Calu3 (cell line): Measurements from ENCODE around the gene SCOC. TPM values are rescaled to one million over a fixed set of nuclear protein-coding genes. Genes with fewer than 3 reads are reported as not detected.

ENCODE experiments used
- Bru-seq: library from RNA; stranded (reverse); fragments of 400-500 nt; gene quantifications from one replicate; lab custom pipeline; 2021; lab: Mats Ljungman, UMichigan
- BruChase-seq, 2 experiments: library from RNA; stranded (reverse); fragments of 400-500 nt; gene quantifications; one replicate each; lab custom pipeline; 2021; lab: Mats Ljungman, UMichigan
- BruUV-seq: library from RNA; stranded (reverse); fragments of 400-500 nt; replicated peaks from 2 replicates; lab custom pipeline; 2021; lab: Mats Ljungman, UMichigan
- CTCF ChIA-PET: fragments of 300-600 bp; sonication (Branson Sonifier 250); formaldehyde crosslinking; loops from one replicate; lab custom pipeline; 2022; ENCODE audit warnings: antibody characterized with exemption; lab: Charles Lee
- DNase-seq: peaks from one replicate; pipeline ENCODE4 v3.0.0; 2022
- H3K27ac Mint-ChIP-seq: one replicate; pipeline ENCODE4 v1.8.0; 2022; ENCODE audit warnings: mixed read lengths; ENCODE audit not compliant: unreplicated experiment
- H3K27me3 Mint-ChIP-seq: one replicate; pipeline ENCODE4 v1.8.0; 2022; ENCODE audit warnings: mixed read lengths; ENCODE audit not compliant: unreplicated experiment
- H3K36me3 Mint-ChIP-seq: one replicate; pipeline ENCODE4 v1.8.0; 2022; ENCODE audit warnings: mild to moderate bottlenecking, moderate library complexity, mixed read lengths; ENCODE audit not compliant: insufficient read depth, unreplicated experiment
- H3K4me1 Mint-ChIP-seq: one replicate; pipeline ENCODE4 v1.8.0; 2022; ENCODE audit warnings: mild to moderate bottlenecking, low read depth, mixed read lengths; ENCODE audit not compliant: unreplicated experiment
- H3K4me3 Mint-ChIP-seq: one replicate; pipeline ENCODE4 v1.8.0; 2022; ENCODE audit warnings: mild to moderate bottlenecking, low read depth, moderate library complexity, mixed read lengths; ENCODE audit not compliant: unreplicated experiment
- H3K9me3 Mint-ChIP-seq: one replicate; pipeline ENCODE4 v1.8.0; 2022; ENCODE audit warnings: low read depth, mixed read lengths; ENCODE audit not compliant: unreplicated experiment
- intact Hi-C: fragments of 100-400 bp; cut with micrococcal nuclease; formaldehyde crosslinking; loops from one replicate; pipeline ENCODE4 v1.10.0; 2022; ENCODE audit not compliant: unreplicated experiment
- long read RNA-seq: library from polyadenylated mRNA; stranded (forward); transcript quantifications from one replicate; pipeline ENCODE4 v2.0.0, GENCODE V29; 2022
- total RNA-seq: library from RNA; stranded (reverse); gene quantifications from 2 replicates; pipeline ENCODE4 v1.2.3, GENCODE V29; 2022
- TF ChIP-seq, protein P1 (sequence below): fragments of 200-600 bp; IDR thresholded peaks from one replicate; pipeline ENCODE4 v1.8.0; 2022; ENCODE audit warnings: antibody characterized with exemption; ENCODE audit not compliant: unreplicated experiment

The SCOC gene
- total RNA-seq (59.4 and 70.1 TPM in 2 replicates), Bru-seq, nascent RNA (percentile 68 among the genes with signal in this experiment), BruChase-seq, experiment 1, labeled RNA remaining after a 6-hour chase (percentile 67 among the genes with signal in this experiment), BruChase-seq, experiment 2, labeled RNA remaining after a 2-hour chase (percentile 55 among the genes with signal in this experiment)
- long read RNA-seq, transcript SCOC-211 (4 exons, 1,959 nt), result minor isoform, 28 of 121 reads
- long read RNA-seq, transcript SCOC-203 (4 exons, 1,999 nt), result major isoform, 53 of 121 reads
- long read RNA-seq, partial matches to known transcripts, result 1 of 121 reads
- long read RNA-seq, other reads (novel, unspliced or antisense), result 38 of 121 reads

DNA sequence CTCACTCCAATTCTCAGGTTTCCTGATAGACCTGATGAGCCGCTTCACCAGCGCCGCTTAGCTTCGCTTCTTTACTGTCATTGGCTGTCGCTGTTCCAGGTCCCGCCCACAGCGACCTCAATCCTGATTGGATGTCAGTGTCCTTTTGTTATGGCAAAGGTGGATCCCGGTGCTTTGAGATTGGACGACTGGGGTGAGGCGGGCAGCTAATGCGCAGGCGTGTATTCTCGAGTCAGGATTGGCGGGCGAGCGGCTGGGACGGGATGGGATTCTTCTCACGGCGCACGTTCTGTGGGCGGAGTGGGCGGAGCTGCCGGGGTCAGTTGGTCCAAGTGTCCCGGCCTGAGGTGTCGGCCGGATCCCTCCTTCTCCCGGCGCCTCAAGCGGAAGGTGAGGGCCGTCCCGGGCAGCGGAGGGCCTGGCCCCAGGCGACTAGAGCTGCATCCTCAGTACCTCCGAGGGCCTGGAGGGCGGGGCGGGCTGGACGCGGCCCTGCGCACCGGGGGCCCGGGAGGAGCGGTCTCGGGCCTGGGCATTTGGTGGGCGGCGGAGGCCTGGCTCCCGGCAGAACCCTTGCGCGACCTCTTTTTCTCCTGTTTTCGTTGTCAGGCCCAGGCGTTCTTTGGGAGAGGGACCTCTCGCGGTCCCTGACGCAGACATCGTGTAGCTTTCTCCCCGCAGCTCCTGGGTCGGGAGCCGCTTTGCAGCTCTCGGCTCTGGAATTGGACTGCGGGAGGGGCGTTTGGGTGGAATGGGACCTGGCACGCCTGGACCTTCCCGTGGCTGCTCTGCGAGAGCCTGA is at the start of gene SCOC:
TSS of gene SCOC (plus strand) at position 319 of the 802 bp plus-strand sequence. CDS start 5,525 bp downstream, outside the sequence.
- intact Hi-C loops, result loop anchor here (10.0 kb wide), 3 partner anchors 151 to 1611 kb away; partner anchors contain the start of gene ELMOD2
- CTCF ChIA-PET, result interaction anchor here (0.6 to 2.9 kb wide), 6 partner anchors 14 to 708 kb away, joined by 3 to 17 read pairs (median 5); no protein-coding TSS in a partner anchor
- Mint-ChIP-seq H3K27me3 (no peaks in the 10 kb centered on the region), H3K36me3 (no peaks in the 10 kb centered on the region), H3K9me3 (no peaks in the 10 kb centered on the region), H3K27ac (no peak within 1 kb of the TSS), H3K4me1 (peaks cover 23% of the 10 kb centered on the region), H3K4me3 (no peak within 1 kb of the TSS)
- TF ChIP-seq, protein P1, sequence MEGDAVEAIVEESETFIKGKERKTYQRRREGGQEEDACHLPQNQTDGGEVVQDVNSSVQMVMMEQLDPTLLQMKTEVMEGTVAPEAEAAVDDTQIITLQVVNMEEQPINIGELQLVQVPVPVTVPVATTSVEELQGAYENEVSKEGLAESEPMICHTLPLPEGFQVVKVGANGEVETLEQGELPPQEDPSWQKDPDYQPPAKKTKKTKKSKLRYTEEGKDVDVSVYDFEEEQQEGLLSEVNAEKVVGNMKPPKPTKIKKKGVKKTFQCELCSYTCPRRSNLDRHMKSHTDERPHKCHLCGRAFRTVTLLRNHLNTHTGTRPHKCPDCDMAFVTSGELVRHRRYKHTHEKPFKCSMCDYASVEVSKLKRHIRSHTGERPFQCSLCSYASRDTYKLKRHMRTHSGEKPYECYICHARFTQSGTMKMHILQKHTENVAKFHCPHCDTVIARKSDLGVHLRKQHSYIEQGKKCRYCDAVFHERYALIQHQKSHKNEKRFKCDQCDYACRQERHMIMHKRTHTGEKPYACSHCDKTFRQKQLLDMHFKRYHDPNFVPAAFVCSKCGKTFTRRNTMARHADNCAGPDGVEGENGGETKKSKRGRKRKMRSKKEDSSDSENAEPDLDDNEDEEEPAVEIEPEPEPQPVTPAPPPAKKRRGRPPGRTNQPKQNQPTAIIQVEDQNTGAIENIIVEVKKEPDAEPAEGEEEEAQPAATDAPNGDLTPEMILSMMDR, result no peak
- peak; percentile 94 for DNase-seq
- no TSS peak for BruUV-seq

DNA sequence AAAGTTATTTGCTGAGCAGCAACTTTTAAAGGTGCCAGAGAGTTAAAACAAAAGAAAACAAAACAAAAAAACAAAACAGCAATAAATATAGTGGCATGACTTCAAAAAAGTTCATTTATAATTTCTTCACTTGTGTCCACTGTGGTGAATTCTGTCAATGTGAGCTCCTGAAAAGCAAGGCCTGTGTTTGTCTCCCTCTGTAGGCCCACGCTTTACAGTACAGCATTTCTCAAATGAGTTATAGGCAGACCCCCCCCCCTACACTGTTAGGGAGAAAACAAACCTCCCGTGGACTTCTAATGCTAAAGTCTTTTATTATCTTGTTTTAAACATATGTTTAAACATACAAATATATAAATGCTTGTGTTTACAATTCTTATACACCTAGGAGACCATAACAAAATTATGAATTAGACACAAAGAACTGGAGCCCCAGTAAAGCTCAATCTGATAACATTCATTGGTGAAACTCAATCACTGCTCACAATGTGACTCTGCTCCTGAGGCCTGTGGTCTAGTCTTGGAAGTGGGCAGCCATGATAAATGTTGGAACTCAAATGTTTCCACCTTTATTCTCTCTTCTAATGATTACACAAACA is 47.0 kb upstream of the SCOC start:
- Mint-ChIP-seq H3K4me1 (peaks cover 5% of the 10 kb centered on the region), H3K9me3 (no peaks in the 10 kb centered on the region), H3K4me3 (no peak overlapping the region), H3K36me3 (no peaks in the 10 kb centered on the region), H3K27me3 (no peaks in the 10 kb centered on the region), H3K27ac (no peak overlapping the region)
- TF ChIP-seq, protein P1, result peak; percentile 32
- BruUV-seq, result no TSS peak
- intact Hi-C loops, result loop anchor here (1.0 to 10.0 kb wide), 3 partner anchors 172 to 592 kb away; partner anchors contain the start of gene MAML3
- peak; percentile 14 for DNase-seq
- CTCF ChIA-PET, result interaction anchor here (0.6 to 1.6 kb wide), 6 partner anchors 34 to 592 kb away, joined by 3 to 5 read pairs (median 4); no protein-coding TSS in a partner anchor

DNA sequence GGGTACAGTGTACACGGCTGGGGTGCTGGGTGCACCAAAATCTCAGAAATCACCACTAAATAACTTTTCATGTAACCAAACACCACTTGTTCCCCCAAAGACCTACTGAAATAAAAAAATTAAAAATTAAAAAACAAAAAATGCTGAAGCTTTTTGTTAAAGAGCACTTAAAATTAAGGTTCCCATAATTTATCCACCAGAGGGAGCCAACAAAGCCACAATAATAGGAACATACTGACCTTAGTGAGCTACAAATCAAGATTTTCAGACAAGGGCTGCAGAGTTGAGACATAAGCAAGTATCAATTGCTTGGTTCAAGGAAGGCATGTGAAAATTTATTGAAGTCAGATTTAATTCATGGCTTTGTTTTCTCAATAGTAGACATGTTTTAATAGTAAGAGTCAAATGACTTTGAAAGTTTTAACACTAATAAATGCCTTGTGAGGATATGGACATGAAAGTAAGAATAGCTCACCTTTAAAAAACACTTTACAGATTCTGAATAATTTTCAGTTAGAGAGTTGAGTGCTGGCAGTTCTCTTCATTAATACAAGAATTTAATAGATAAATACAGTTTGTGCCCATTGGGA is 43.0 kb upstream of the SCOC start:
- no TSS peak for BruUV-seq
- Mint-ChIP-seq H3K4me3 (no peak overlapping the region), H3K36me3 (no peaks in the 10 kb centered on the region), H3K9me3 (no peaks in the 10 kb centered on the region), H3K27me3 (no peaks in the 10 kb centered on the region), H3K4me1 (peaks cover 8% of the 10 kb centered on the region), H3K27ac (no peak overlapping the region)
- intact Hi-C loops, result loop anchor here (1.0 kb wide), 1 partner anchor 30 kb away; no protein-coding TSS in a partner anchor
- CTCF ChIA-PET, result interaction anchor here (1.0 to 1.6 kb wide), 6 partner anchors 11 to 521 kb away, joined by 3 to 24 read pairs (median 8); no protein-coding TSS in a partner anchor
- TF ChIP-seq, protein P1, result no peak
- no peak for DNase-seq
